Esophagus muscularis mucosa (tissue), 4 donors: ENCODE data around the gene TMEM45A.

ENCODE experiments used
- CTCF ChIP-seq, 3 experiments: fragments of 200-600 bp in 2 of 3; fragments of 450-650 bp in 1 of 3; sonication (generic) in 2 of 3; IDR thresholded peaks; one replicate each; pipeline ENCODE4 v1.5.1; 2017 to 2019; ENCODE audit warnings: antibody characterized with exemption in 3 of 3, mild to moderate bottlenecking in 2 of 3, moderate library complexity in 1 of 3
- EP300 ChIP-seq: sonication (generic); formaldehyde crosslinking; IDR thresholded peaks from one replicate; pipeline ENCODE4 v1.6.1; 2017; ENCODE audit warnings: antibody characterized with exemption
- POLR2A ChIP-seq: fragments of 450-650 bp; IDR thresholded peaks from one replicate; pipeline ENCODE4 v1.6.1; 2017; ENCODE audit warnings: antibody characterized with exemption, moderate library complexity, mild to moderate bottlenecking, low read depth
- POLR2AphosphoS5 ChIP-seq, 2 donors: sonication (generic); formaldehyde crosslinking; IDR thresholded peaks; one replicate each; pipeline ENCODE4 v1.6.1; 2017; ENCODE audit warnings: antibody characterized with exemption in 2 of 2

GRCh38 chr3:100590114-100590839, 97.9 kb downstream of the TMEM45A start:
- TF ChIP-seq CTCF (IDR thresholded peaks at IDR 0.05), result peak; percentile 87 to 92 (median 90)
- TF ChIP-seq POLR2A, result no peak
- no peak for TF ChIP-seq POLR2AphosphoS5 (IDR thresholded peaks at IDR 0.05)
- no peak for TF ChIP-seq EP300
